Muscle of leg (tissue), 11 donors: ENCODE measurements around the gene GNAQ. TPM values are rescaled to one million over a fixed set of nuclear protein-coding genes. Genes with fewer than 3 reads are reported as not detected.
A peak's percentile ranks its signal among the peaks of the same experiment; 100 is the strongest.

Source experiments
- DNase-seq: peaks from one replicate; pipeline ENCODE4 v3.0.0; 2013
- H3K27ac ChIP-seq: one replicate; pipeline ENCODE4 v1.5.1; 2013; ENCODE audit warnings: mild to moderate bottlenecking, low read length, control low read depth
- H3K27me3 ChIP-seq: one replicate; pipeline ENCODE4 v1.6.1; 2013; ENCODE audit warnings: low read length; ENCODE audit not compliant: control insufficient read depth, insufficient read depth
- H3K36me3 ChIP-seq: one replicate; pipeline ENCODE4 v1.6.1; 2013; ENCODE audit warnings: low read length; ENCODE audit not compliant: control insufficient read depth, insufficient read depth
- H3K4me1 ChIP-seq: one replicate; pipeline ENCODE4 v1.6.1; 2013; ENCODE audit warnings: low read length; ENCODE audit not compliant: control insufficient read depth, insufficient read depth
- H3K4me3 ChIP-seq: one replicate; pipeline ENCODE4 v1.5.1; 2013; ENCODE audit warnings: low read length, control low read depth
- H3K9me3 ChIP-seq: replicated peaks from 2 replicates; pipeline ENCODE4 v1.6.1; 2013; ENCODE audit warnings: low read depth, low read length; ENCODE audit not compliant: control insufficient read depth
- WGBS: methylation state at CpG from one replicate; pipeline ENCODE4 v1.1.5; 2013; ENCODE audit warnings: missing lambda C conversion rate; ENCODE audit not compliant: insufficient coverage; 5-methylcytosine and 5-hydroxymethylcytosine counted together
- polyA plus RNA-seq, 8 donors: library from polyadenylated mRNA; unstranded; fragments of 120-200 nt; gene quantifications; one replicate each; pipeline versions ENCODE4 v1.2.1 to v1.2.3, GENCODE V29; 2013; ENCODE audit warnings: inconsistent platforms in 1 of 8, low replicate concordance in 1 of 8; ENCODE audit not compliant: insufficient read length in 8 of 8, insufficient read depth in 1 of 8
- total RNA-seq: library from RNA; stranded (reverse); fragments of 120-200 nt; gene quantifications from one replicate; pipeline ENCODE4 v1.2.4, GENCODE V29; 2013

Gene GNAQ
- total and polyA plus RNA-seq, 9 donors = 19.7 to 31.6 (median 27.0) TPM

DNA sequence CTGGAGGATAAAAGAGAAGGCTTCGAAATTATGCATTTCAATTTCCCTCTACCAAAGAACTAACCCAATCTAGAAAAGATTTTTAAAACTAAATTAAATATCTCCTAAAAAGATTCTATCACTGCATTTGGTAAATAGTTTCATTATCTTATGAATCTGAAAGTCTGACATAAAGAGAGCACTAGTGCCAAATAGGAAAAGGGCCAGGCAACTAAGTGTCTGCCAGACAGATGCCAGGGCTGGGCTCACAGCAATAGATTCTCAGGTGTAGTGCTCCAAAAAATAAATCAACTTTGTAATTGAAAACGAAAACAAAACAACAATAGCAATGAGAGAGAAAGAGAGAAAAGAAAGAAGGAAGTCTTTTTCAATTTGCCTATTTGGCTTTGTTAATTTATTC lies 225.8 kb downstream of the GNAQ start:
- WGBS = no CpG with 5 or more reads among the region's 2 CpGs
- Histone ChIP-seq H3K4me1 (no peaks in the 10 kb centered on the region), H3K36me3 (peaks cover 5% of the 10 kb centered on the region), H3K27ac (no peak overlapping the region), H3K27me3 (no peaks in the 10 kb centered on the region), H3K4me3 (no peak overlapping the region), H3K9me3 (no peaks in the 10 kb centered on the region)
- DNase-seq = no peak

DNA sequence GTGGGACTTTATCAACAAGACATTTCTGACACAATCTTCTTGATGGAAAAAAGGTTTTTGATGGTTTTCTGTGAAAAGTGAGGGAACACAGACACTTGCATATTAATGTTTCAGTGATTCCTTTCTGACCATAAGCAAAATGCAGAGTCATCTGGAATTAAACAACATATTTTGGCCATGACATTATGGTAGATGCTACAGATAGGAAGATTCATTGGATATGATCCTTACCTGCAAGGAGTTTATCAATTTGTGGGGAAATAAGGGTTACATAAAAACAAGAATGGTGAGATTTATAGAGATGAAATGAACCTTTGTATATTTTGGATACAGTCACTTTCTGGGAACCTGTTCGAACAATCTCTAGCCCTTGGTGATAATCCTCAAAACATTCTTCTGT lies 228.2 kb downstream of the GNAQ start:
- no peak for DNase-seq
- H3K36me3 ChIP-seq = no peaks in the 10 kb centered on the region
- no peak overlapping the region for H3K27ac ChIP-seq
- no peaks in the 10 kb centered on the region for H3K27me3 ChIP-seq
- H3K4me3 ChIP-seq = no peak overlapping the region
- no peaks in the 10 kb centered on the region for H3K9me3 ChIP-seq
- no CpG with 5 or more reads among the region's 1 CpG for WGBS
- H3K4me1 ChIP-seq = no peaks in the 10 kb centered on the region

DNA sequence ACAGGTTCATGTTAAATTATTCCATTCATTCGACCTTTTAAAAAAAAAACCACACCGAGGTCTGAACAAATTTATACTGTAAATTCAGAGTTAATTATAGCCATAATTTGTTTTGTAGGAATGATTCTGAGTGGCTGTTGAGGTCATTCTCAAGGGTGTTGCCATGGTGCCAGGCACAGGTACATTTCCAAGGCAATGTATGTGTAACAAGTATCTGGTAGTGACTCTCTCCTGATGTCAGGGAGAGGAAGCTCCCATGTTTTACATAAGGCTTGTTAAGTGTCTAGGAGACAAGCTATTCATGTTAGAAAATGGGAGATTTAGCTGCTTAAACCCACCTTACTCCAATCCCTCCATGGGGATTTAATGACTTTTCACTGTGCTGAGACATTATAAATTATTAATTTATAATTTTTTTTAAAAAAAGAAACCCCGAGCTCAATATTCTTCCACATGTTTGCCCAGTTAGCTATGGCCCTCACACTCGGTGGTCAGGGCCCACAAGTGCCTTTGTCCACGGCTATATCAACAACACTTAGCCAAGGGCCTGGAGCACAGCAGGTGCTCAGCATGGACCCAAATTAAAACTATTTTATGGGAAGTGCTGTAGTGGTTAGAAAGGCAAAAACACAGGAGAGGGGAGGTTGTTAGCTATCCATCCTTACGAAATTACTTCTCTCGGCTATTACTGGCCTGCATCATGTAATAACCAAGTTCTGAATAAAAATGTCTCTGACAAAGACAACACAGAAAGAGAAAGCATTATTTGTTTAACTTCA lies 228.9 kb downstream of the GNAQ start:
- H3K9me3 ChIP-seq = no peaks in the 10 kb centered on the region
- no peaks in the 10 kb centered on the region for H3K36me3 ChIP-seq
- WGBS = no CpG with 5 or more reads among the region's 7 CpGs
- H3K4me1 ChIP-seq = no peaks in the 10 kb centered on the region
- no peaks in the 10 kb centered on the region for H3K27me3 ChIP-seq
- H3K27ac ChIP-seq = no peak overlapping the region
- DNase-seq = no peak
- no peak overlapping the region for H3K4me3 ChIP-seq

DNA sequence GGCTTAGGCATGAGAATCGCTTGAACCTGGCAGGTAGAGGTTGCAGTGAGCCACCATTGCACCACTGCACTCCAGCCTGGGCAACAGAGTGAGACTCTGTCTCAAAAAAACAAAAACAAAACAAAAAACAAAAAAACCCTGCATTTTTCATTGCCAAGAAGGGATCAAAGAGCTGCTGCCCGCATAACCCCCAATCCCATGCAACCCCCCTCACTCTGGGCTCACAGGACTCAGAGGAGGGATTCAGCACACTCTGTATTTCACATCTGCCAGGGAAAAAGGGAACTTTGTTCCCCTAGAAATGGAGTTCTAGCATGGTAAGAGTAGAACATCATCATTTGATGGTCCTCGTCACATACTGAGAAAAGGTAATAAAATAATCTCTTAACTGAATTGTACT lies 229.5 kb downstream of the GNAQ start:
- no peaks in the 10 kb centered on the region for H3K4me1 ChIP-seq
- peaks cover 3% of the 10 kb centered on the region for H3K36me3 ChIP-seq
- H3K27ac ChIP-seq = no peak overlapping the region
- no peak for DNase-seq
- WGBS = 100% methylated on average over 1 of the region's 3 CpGs
- no peak overlapping the region for H3K4me3 ChIP-seq
- H3K27me3 ChIP-seq = no peaks in the 10 kb centered on the region
- no peaks in the 10 kb centered on the region for H3K9me3 ChIP-seq

- DNase-seq = no peak
- Histone ChIP-seq H3K27ac (no peak overlapping the region), H3K36me3 (peaks cover 3% of the 10 kb centered on the region), H3K27me3 (no peaks in the 10 kb centered on the region), H3K9me3 (no peaks in the 10 kb centered on the region), H3K4me1 (no peaks in the 10 kb centered on the region), H3K4me3 (no peak overlapping the region)
- 88% methylated on average over 1 of the region's 3 CpGs for WGBS
Measured at GRCh38 chr9:77800924-77801551, 230.6 kb downstream of the GNAQ start.

DNA sequence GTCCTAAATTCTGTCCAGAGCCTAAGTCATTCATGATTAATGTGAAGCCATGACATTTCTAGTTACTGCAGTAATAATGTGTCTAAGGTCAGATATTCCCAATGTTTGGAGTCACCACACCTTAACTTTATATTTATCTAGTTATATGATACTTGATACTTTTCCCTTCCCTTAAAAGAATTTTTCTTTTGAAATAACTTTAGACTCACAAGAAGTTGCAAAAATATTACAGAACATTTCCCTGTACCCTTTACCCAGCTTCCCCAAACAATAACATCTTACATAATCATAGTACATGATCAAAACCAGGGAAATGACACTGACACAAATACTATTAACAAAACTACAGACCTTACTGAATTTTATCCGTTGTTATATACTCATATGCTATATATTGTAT lies 233.5 kb downstream of the GNAQ start:
- H3K36me3 ChIP-seq = peaks cover 3% of the 10 kb centered on the region
- H3K4me1 ChIP-seq = no peaks in the 10 kb centered on the region
- no peak overlapping the region for H3K27ac ChIP-seq
- WGBS = no CpG with 5 or more reads among the region's 1 CpG
- H3K27me3 ChIP-seq = no peaks in the 10 kb centered on the region
- no peak overlapping the region for H3K4me3 ChIP-seq
- no peak for DNase-seq
- H3K9me3 ChIP-seq = no peaks in the 10 kb centered on the region

GRCh38 chr9:77794985-77795384 lies 236.6 kb downstream of the GNAQ start:
- no peaks in the 10 kb centered on the region for H3K9me3 ChIP-seq
- H3K27me3 ChIP-seq = no peaks in the 10 kb centered on the region
- H3K4me3 ChIP-seq = no peak overlapping the region
- H3K27ac ChIP-seq = no peak overlapping the region
- no peaks in the 10 kb centered on the region for H3K4me1 ChIP-seq
- WGBS = no CpG with 5 or more reads among the region's 3 CpGs
- DNase-seq = no peak
- H3K36me3 ChIP-seq = peaks cover 3% of the 10 kb centered on the region

- Histone ChIP-seq H3K27ac (peak overlapping the region; percentile 54), H3K4me1 (no peaks in the 10 kb centered on the region), H3K27me3 (no peaks in the 10 kb centered on the region), H3K4me3 (no peak overlapping the region), H3K9me3 (no peaks in the 10 kb centered on the region), H3K36me3 (peaks cover 3% of the 10 kb centered on the region)
- no CpG with 5 or more reads among the region's 2 CpGs for WGBS
- peak; percentile 95 for DNase-seq
Measured at GRCh38 chr9:77793849-77794248, 237.8 kb downstream of the GNAQ start.

- H3K9me3 ChIP-seq = no peaks in the 10 kb centered on the region
- H3K4me3 ChIP-seq = no peak overlapping the region
- no peaks in the 10 kb centered on the region for H3K27me3 ChIP-seq
- DNase-seq = no peak
- H3K27ac ChIP-seq = no peak overlapping the region
- 100% methylated on average over 1 of the region's 5 CpGs for WGBS
- H3K4me1 ChIP-seq = no peaks in the 10 kb centered on the region
- H3K36me3 ChIP-seq = peaks cover 6% of the 10 kb centered on the region
Measured at GRCh38 chr9:77789891-77790290, 241.7 kb downstream of the GNAQ start.

GRCh38 chr9:77785341-77785740 lies 246.3 kb downstream of the GNAQ start:
- no peaks in the 10 kb centered on the region for H3K4me1 ChIP-seq
- H3K36me3 ChIP-seq = peaks cover 8% of the 10 kb centered on the region
- H3K27me3 ChIP-seq = no peaks in the 10 kb centered on the region
- H3K9me3 ChIP-seq = no peaks in the 10 kb centered on the region
- H3K27ac ChIP-seq = no peak overlapping the region
- DNase-seq = no peak
- H3K4me3 ChIP-seq = no peak overlapping the region
- WGBS = no CpG with 5 or more reads among the region's 2 CpGs
